Measurements from ENCODE around the gene TIFAB.

The TIFAB gene

DNA sequence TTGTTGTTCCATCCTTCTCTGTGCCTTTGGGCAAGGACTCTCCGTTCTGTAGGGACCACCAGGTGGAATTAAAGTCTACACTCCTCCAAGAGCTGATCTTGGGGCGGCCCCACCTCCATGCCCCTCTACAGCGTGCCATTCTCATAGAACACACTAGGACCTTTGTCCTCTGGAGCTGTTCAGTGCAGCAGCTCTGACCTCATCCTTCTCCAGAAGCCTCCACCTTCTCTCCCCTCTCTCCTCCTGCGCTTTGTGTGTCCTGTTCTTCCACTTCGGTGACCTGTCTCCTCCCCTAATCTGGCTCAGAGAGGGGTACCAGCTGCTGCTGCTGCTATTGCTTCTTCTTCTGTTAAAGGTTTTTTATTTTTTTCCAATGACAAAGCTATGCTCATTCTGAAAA lies 51.3 kb downstream of the TIFAB start:
- DNase-seq (ENCODE audit: low read depth): no peak
- TF ChIP-seq CTCF (conservative IDR thresholded peaks at IDR 0.05; ENCODE audit: low read depth, low read length): no peak
- H3K4me3 ChIP-seq (ENCODE audit: low read depth, low read length): no peak overlapping the region

- peak overlapping the region; percentile 83 for H3K4me3 ChIP-seq (ENCODE audit: low read depth, low read length)
- no peak for TF ChIP-seq CTCF (conservative IDR thresholded peaks at IDR 0.05; ENCODE audit: low read depth, low read length)
Measured at GRCh38 chr5:135399794-135400542, 52.2 kb downstream of the TIFAB start.

DNA sequence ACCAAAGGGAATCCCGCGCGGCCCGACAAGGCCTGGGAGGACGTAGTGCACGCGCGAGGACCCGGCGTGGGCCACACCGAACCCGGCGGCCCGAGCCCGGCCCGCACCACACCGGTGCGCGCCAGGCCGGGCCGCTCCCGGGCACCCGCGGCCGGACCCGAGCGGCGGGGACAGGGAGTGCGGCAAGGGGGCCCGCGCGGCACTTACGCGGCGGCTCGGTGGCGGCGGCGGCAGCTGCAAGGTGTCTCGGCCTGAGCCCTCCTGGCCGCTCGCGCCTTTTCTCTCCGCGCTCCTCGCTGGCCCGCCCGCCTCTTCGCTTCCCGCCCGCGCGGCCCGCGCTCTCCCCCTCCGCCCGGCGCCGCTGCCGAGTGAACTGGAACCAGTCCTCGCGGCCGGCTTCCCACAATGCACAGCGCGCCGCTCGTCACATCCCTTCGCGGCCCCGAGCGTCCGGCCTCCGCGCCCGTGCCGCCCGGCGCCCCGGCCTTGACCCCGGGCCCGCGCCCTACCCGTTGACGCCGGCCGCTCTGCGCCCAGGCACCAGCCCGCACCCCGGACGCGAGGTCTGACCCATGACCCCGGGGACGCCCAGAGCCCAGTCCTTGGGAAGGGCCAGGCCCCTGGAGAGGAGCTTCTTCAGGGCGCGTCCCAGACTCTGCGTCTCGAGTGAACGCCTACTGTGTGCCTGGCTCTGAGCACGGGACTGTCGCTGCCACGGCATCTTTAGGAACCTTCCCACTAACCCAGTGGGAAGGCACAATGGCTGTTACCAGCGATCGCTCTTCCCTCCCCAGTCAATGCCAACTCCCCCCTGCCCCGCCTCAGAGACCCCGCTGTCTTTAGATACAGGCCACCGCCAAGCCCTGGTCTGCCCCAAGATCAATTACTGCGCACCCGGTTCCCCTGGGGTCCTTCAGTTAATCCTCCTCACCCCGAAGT lies 53.0 kb downstream of the TIFAB start, which contains the start of gene MACROH2A1:
MACROH2A1 (minus strand) TSS at position 377 of the 939 bp plus-strand sequence. CDS start 10,138 bp downstream, outside the sequence.
- H3K4me3 ChIP-seq (ENCODE audit: low read depth, low read length): peak within 1 kb of the TSS; percentile 83
- peak; percentile 85 for DNase-seq (ENCODE audit: low read depth)
- TF ChIP-seq CTCF (conservative IDR thresholded peaks at IDR 0.05; ENCODE audit: low read depth, low read length): no peak

More at GRCh38 chr5:135399794-135400542, 52.2 kb downstream of the TIFAB start:
- no peak for DNase-seq (ENCODE audit: low read depth)

DNA sequence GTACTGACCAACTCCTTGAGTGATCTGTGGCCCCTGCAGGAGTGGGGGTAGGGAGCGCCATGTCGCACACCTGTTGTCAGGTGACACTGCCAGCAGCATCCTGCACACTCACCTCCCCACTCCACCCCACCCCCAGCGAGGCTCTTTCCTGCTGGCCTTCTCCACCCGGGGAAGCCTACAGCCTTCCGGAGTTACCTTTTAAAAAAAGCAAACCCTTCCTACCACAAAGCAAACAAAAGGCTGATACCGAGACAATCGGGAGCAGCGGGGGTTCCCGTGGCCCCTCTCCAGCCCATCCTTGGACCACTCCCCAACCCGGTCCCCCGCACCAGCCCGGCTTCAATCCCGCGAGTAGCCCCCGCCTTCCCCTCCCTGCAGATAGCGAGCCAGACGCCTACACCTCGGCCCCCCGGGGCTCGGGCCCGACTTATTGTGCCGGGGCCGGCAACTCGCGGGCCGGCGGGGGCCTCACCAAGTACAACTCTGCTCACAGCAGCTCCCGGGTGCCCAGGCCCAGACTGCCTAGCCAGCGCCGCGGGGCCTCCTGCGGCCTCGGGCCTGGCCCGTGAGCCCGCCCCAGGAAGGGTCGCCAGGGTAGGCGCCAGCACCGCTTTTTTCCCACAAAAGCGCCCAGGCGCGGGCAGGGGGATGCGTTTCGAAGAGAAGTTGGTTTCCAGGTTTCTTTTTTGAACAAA lies 53.8 kb downstream of the TIFAB start:
- DNase-seq (ENCODE audit: low read depth): peak; percentile 45

More for the DNA sequence above, 53.8 kb downstream of the TIFAB start:
- H3K4me3 ChIP-seq (ENCODE audit: low read depth, low read length): peak overlapping the region; percentile 83
- TF ChIP-seq CTCF (conservative IDR thresholded peaks at IDR 0.05; ENCODE audit: low read depth, low read length): no peak

Data from choroid plexus epithelial cell (primary cell).